Left ventricle myocardium inferior (tissue), 1 donor: ENCODE data around the gene SHB. TPM values are rescaled to one million over a fixed set of nuclear protein-coding genes. Genes with fewer than 3 reads are reported as not detected.

Experiments
- DNase-seq: peaks from one replicate; pipeline ENCODE4 v3.0.0-alpha.2; 2020
- H3K27ac ChIP-seq: fragments of 200-600 bp; replicated peaks from 2 replicates; pipeline ENCODE4 v1.8.0; 2021
- H3K27me3 ChIP-seq: fragments of 200-600 bp; 2 replicates; pipeline ENCODE4 v1.8.0; 2021; ENCODE audit warnings: low read depth
- H3K36me3 ChIP-seq: fragments of 200-600 bp; 2 replicates; pipeline ENCODE4 v1.8.0; 2021
- H3K4me1 ChIP-seq: fragments of 200-600 bp; 2 replicates; pipeline ENCODE4 v1.8.0; 2021
- H3K4me3 ChIP-seq: fragments of 200-600 bp; 2 replicates; pipeline ENCODE4 v1.8.0; 2021; ENCODE audit warnings: mild to moderate bottlenecking, moderate library complexity
- H3K9me3 ChIP-seq: fragments of 200-600 bp; replicated peaks from 2 replicates; pipeline ENCODE4 v1.8.0; 2021
- CTCF ChIP-seq: fragments of 200-600 bp; IDR thresholded peaks from 2 replicates; pipeline ENCODE4 v1.8.0; 2021; ENCODE audit warnings: antibody characterized with exemption, mild to moderate bottlenecking, borderline replicate concordance
- intact Hi-C: fragments of 100-400 bp; cut with micrococcal nuclease; formaldehyde crosslinking; loops from one replicate; pipeline ENCODE4 v1.11.0; 2022
- total RNA-seq: library from RNA; stranded (reverse); fragmentation: NEBNext Ultra II Directional; extraction: Animal tissue kit (Norgen Biotek cat#: 25700); gene quantifications from one replicate; pipeline ENCODE4 v1.2.1, GENCODE V29; 2021
- donor health status: DM: no; HTN: yes; CAD: no; lungs with severe emphysema.

Gene SHB
- total RNA-seq, 1 donor from 2014 or later: 19.4 TPM

GRCh38 chr9:38106488-38106887, 37.5 kb upstream of the SHB start:
- Histone ChIP-seq H3K4me1 (peaks cover 6% of the 10 kb centered on the region), H3K36me3 (no peaks in the 10 kb centered on the region), H3K27me3 (peaks cover 9% of the 10 kb centered on the region), H3K9me3 (no peaks in the 10 kb centered on the region), H3K27ac (no peak overlapping the region), H3K4me3 (no peak overlapping the region)
- intact Hi-C loops: no loop called here
- TF ChIP-seq CTCF: no peak
- no peak for DNase-seq

GRCh38 chr9:38103340-38103739, 34.3 kb upstream of the SHB start:
- no peak for DNase-seq
- no peak overlapping the region for H3K27ac ChIP-seq
- intact Hi-C loops: no loop called here
- H3K27me3 ChIP-seq: peaks cover 9% of the 10 kb centered on the region
- H3K4me1 ChIP-seq: peaks cover 6% of the 10 kb centered on the region
- H3K4me3 ChIP-seq: no peak overlapping the region
- no peaks in the 10 kb centered on the region for H3K36me3 ChIP-seq
- no peak for TF ChIP-seq CTCF
- peaks cover under 1% of the 10 kb centered on the region for H3K9me3 ChIP-seq

DNA sequence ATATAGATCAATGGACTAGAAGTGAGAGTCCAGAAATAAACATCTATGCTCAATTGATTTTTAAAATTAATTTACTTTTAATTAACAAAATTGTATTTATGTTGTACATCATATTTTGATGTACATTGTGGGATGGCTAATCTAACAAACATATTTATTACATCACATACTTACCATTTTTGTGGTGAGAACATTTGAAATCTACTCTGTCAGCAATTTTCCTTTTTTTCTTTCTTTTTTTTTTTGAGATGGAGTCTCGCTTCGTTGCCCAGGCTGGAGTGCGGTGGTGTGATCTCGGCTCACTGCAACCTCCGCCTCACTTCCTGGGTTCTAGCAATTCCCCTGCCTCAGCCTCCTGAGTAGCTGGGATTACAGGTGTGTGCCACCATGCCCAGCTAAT, 32.4 kb upstream of the SHB start:
- Histone ChIP-seq H3K27me3 (peaks cover 9% of the 10 kb centered on the region), H3K4me3 (no peak overlapping the region), H3K9me3 (peaks cover 12% of the 10 kb centered on the region), H3K36me3 (no peaks in the 10 kb centered on the region), H3K4me1 (no peaks in the 10 kb centered on the region), H3K27ac (no peak overlapping the region)
- no peak for DNase-seq
- no peak for TF ChIP-seq CTCF
- intact Hi-C loops: no loop called here

GRCh38 chr9:38096238-38096805, 27.3 kb upstream of the SHB start:
- intact Hi-C loops: no loop called here
- Histone ChIP-seq H3K27ac (no peak overlapping the region), H3K4me3 (no peak overlapping the region), H3K9me3 (peaks cover 12% of the 10 kb centered on the region), H3K27me3 (no peaks in the 10 kb centered on the region), H3K4me1 (no peaks in the 10 kb centered on the region), H3K36me3 (no peaks in the 10 kb centered on the region)
- DNase-seq: no peak
- TF ChIP-seq CTCF: no peak

DNA sequence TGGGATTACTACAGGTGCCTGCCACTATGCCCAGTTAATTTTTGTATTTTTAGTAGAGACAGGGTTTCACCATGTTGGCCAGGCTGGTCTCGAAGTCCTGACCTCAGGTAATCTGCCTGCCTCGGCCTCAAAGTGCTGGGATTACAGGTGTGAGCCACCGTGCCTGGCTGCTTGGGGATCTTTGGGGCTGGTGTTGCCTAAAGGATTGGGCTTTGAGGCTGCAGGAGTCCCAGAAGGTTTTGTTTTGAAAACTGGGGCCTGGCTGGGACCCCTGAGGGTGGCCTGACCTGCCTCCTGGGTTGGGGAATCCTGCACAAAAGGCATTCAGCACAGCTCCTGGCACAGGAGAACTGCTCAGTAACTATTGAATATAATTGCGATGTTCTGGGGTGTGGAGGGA, 25.1 kb upstream of the SHB start:
- no peaks in the 10 kb centered on the region for H3K36me3 ChIP-seq
- peaks cover 12% of the 10 kb centered on the region for H3K9me3 ChIP-seq
- no peak for DNase-seq
- intact Hi-C loops: no loop called here
- TF ChIP-seq CTCF: no peak
- H3K27ac ChIP-seq: no peak overlapping the region
- H3K4me1 ChIP-seq: no peaks in the 10 kb centered on the region
- no peak overlapping the region for H3K4me3 ChIP-seq
- H3K27me3 ChIP-seq: no peaks in the 10 kb centered on the region
